Astrocyte of the cerebellum (primary cell): ENCODE data around the gene CCDC88A.
"Not testable (repeated sequence)": the region's sequence is repeated elsewhere in the genome, so short reads cannot be mapped to it uniquely, and the experiment has no call there.

ENCODE experiments used
- DNase-seq: peaks from one replicate; pipeline ENCODE4 v3.0.0-alpha.2; 2011; ENCODE audit warnings: low read depth
- H3K4me3 ChIP-seq: 2 replicates; pipeline ENCODE4 v1.5.1; 2011; ENCODE audit warnings: mild to moderate bottlenecking, low read depth, low read length, moderate library complexity
- CTCF ChIP-seq: IDR thresholded peaks from 2 replicates; pipeline ENCODE4 v1.5.1; 2012; ENCODE audit warnings: low read length, low read depth, moderate library complexity, mild to moderate bottlenecking; ENCODE audit errors: missing control alignments
- in situ Hi-C: cut with HindIII; loops from 2 replicates; pipeline ENCODE4 v1.10.0; 2017; ENCODE audit warnings: low sequenced_read_pairs

Gene CCDC88A

GRCh38 chr2:55454121-55454520 is 34.5 kb upstream of the CCDC88A start:
- TF ChIP-seq CTCF: no peak
- H3K4me3 ChIP-seq: no peak overlapping the region
- no peak for DNase-seq
- in situ Hi-C loops: no loop called here

- DNase-seq: no peak
- no peak overlapping the region for H3K4me3 ChIP-seq
- no peak for TF ChIP-seq CTCF
- in situ Hi-C loops: no loop called here
Observed at GRCh38 chr2:55452879-55453278, 33.2 kb upstream of the CCDC88A start.

- in situ Hi-C loops: no loop called here
- no peak overlapping the region for H3K4me3 ChIP-seq
- no peak for TF ChIP-seq CTCF
- no peak for DNase-seq
Observed at GRCh38 chr2:55451699-55452098, 32.0 kb upstream of the CCDC88A start.

GRCh38 chr2:55450014-55450413 is 30.4 kb upstream of the CCDC88A start:
- DNase-seq, in situ Hi-C loops, H3K4me3 ChIP-seq: not testable (repeated sequence)

GRCh38 chr2:55442045-55442760 is 22.5 kb upstream of the CCDC88A start:
- H3K4me3 ChIP-seq, in situ Hi-C loops: not testable (repeated sequence)

GRCh38 chr2:55441280-55441892 is 21.7 kb upstream of the CCDC88A start:
- TF ChIP-seq CTCF: no peak
- DNase-seq: no peak
- in situ Hi-C loops: no loop called here
- H3K4me3 ChIP-seq: no peak overlapping the region

More at GRCh38 chr2:55442045-55442760, 22.5 kb upstream of the CCDC88A start:
- not testable (repeated sequence) for DNase-seq

DNA sequence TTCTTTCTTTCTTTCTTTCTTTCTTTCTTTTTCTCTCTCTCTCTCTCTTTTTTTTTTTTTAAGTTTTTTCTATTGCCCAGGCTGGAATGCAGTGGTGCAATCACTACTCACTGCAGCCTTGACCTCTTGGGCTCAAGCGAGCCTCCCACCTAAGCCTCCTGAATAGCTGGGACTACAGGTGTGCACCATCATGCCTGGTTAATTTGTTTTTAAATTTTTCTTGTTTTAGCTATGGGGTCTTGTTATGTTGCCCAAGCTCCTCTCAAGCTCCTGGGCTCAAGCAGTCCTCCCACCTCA is 19.4 kb upstream of the CCDC88A start:
- TF ChIP-seq CTCF: no peak
- H3K4me3 ChIP-seq: no peak overlapping the region
- in situ Hi-C loops: no loop called here
- DNase-seq: no peak
